ENCODE measurements around the gene EVX2. TPM values are rescaled to one million over a fixed set of nuclear protein-coding genes. Genes with fewer than 3 reads are reported as not detected.

EVX2 gene
- not detected in 2 replicates for total RNA-seq (ENCODE audit: low replicate concordance)

GRCh38 chr2:176083796-176084261 lies at the start of gene EVX2:
EVX2 (minus strand) TSS chr2:176083962; CDS start chr2:176083776, 186 bp downstream.

GRCh38 chr2:176128982-176129796 lies 45.4 kb upstream of the EVX2 start, which contains the start of gene HOXD8:
HOXD8 (plus strand) TSS chr2:176129705; CDS start chr2:176130367, 662 bp downstream.

DNA sequence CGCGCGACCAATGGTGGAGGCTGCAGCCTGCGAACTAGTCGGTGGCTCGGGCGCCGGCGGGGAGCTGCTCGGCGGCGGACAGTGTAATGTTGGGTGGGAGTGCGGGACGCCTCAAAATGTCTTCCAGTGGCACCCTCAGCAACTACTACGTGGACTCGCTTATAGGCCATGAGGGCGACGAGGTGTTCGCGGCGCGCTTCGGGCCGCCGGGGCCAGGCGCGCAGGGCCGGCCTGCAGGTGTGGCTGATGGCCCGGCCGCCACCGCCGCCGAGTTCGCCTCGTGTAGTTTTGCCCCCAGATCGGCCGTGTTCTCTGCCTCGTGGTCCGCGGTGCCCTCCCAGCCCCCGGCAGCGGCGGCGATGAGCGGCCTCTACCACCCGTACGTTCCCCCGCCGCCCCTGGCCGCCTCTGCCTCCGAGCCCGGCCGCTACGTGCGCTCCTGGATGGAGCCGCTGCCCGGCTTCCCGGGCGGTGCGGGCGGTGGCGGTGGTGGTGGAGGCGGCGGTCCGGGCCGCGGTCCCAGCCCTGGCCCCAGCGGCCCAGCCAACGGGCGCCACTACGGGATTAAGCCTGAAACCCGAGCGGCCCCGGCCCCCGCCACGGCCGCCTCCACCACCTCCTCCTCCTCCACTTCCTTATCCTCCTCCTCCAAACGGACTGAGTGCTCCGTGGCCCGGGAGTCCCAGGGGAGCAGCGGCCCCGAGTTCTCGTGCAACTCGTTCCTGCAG lies 39.1 kb upstream of the EVX2 start, which contains the start of gene HOXD9:
Gene HOXD9, plus strand, starts transcription at position 37 of the 728 bp plus-strand sequence. Its CDS starts 50 bp downstream, at position 87.

GRCh38 chr2:176115883-176116813 lies 32.4 kb upstream of the EVX2 start, which contains the start of gene HOXD10:
HOXD10 (plus strand) TSS chr2:176116778; CDS start chr2:176116834, 56 bp downstream.

GRCh38 chr2:176106581-176107539 lies 23.1 kb upstream of the EVX2 start, which contains the start of gene HOXD11:
HOXD11 (plus strand) TSS chr2:176107280; CDS start chr2:176107356, 76 bp downstream.

DNA sequence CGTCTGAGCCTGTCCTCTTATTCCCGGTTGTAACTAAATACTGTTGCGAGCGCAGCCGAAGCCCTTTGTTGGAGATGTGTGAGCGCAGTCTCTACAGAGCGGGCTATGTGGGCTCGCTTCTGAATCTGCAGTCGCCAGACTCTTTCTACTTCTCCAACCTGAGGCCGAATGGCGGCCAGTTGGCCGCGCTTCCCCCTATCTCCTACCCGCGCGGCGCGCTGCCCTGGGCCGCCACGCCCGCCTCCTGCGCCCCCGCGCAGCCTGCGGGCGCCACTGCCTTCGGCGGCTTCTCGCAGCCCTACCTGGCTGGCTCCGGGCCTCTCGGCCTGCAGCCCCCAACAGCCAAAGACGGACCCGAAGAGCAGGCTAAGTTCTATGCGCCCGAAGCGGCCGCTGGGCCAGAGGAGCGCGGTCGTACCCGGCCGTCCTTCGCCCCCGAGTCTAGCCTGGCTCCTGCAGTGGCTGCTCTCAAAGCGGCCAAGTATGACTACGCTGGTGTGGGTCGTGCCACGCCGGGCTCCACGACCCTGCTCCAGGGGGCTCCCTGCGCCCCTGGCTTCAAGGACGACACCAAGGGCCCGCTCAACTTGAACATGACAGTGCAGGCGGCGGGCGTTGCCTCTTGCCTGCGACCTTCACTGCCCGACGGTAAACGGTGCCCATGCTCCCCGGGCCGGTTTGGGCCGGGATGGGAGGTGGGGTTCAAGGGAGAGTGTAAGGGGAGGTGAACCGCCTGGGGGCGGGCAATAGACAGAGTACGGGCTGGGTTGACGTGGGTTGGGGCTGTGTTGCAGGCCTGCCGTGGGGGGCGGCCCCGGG lies 16.2 kb upstream of the EVX2 start, which contains the start of gene HOXD12:
Gene HOXD12, plus strand, starts transcription at position 68 of the 819 bp plus-strand sequence. Its CDS starts 7 bp downstream, at position 75.

DNA sequence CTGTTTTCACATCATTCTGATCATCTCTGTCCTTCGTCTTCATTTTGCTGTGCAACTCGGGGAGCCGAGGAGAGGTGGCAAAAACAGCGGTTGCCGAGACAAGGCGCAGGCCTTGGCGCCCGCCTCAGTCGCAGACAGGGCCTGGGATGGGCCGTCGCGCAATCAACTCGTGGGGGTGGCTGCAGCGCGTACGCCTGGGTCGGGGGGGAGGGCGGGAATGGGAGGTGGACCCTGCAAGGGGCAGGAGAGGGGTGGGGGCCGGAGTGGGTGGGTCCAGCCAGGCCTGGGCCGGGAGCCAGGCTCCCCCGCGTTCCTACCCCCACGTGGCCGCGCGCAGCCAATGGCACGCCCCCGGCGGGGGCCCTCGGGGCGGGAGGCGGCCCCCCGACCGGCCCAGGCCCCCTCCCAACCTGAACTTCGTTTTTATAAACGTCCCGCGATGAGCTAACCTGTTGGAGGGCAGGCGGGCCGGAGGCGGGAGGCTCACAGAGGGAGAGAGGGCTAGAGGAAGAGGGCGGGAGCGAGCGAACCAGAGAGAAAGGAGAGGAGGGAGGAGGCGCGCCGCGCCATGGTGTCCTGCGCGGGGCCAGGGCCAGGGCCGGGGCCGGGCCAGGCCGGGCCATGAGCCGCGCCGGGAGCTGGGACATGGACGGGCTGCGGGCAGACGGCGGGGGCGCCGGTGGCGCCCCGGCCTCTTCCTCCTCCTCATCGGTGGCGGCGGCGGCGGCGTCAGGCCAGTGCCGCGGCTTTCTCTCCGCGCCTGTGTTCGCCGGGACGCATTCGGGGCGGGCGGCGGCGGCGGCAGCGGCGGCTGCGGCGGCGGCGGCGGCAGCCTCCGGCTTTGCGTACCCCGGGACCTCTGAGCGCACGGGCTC lies 8.7 kb upstream of the EVX2 start, which contains the start of gene HOXD13:
Gene HOXD13, plus strand, starts transcription at position 452 of the 875 bp plus-strand sequence. Its CDS starts 170 bp downstream, at position 622.

Other genes starting within 250 kb of the EVX2 start
- 26.7 and 27.8 TPM in 2 replicates for gene LNPK, start 81.7 kb downstream of the EVX2 start, total RNA-seq (ENCODE audit: low replicate concordance)
- not detected in 2 replicates for gene HOXD13, start 8.8 kb upstream of the EVX2 start, total RNA-seq (ENCODE audit: low replicate concordance)
- gene HOXD12, start 15.8 kb upstream of the EVX2 start, total RNA-seq (ENCODE audit: low replicate concordance) = not detected in 2 replicates
- not detected in 2 replicates for gene HOXD11, start 23.3 kb upstream of the EVX2 start, total RNA-seq (ENCODE audit: low replicate concordance)
- gene HOXD10, start 32.8 kb upstream of the EVX2 start, total RNA-seq (ENCODE audit: low replicate concordance) = not detected in 2 replicates
- not detected in 2 replicates for gene HOXD9, start 38.8 kb upstream of the EVX2 start, total RNA-seq (ENCODE audit: low replicate concordance)
- 0.23 and 1.9 TPM in 2 replicates for gene HOXD8, start 45.7 kb upstream of the EVX2 start, total RNA-seq (ENCODE audit: low replicate concordance)
- 0.08 TPM in 1 of 2 replicates, not detected in the other for gene HOXD4, start 67.6 kb upstream of the EVX2 start, total RNA-seq (ENCODE audit: low replicate concordance)
- 0.23 TPM in 1 of 2 replicates, not detected in the other for gene HOXD3, start 73.3 kb upstream of the EVX2 start, total RNA-seq (ENCODE audit: low replicate concordance)
- not detected in 2 replicates for gene HOXD1, start 104.7 kb upstream of the EVX2 start, total RNA-seq (ENCODE audit: low replicate concordance)
- 15.2 and 23.5 TPM in 2 replicates for gene MTX2, start 185.5 kb upstream of the EVX2 start, total RNA-seq (ENCODE audit: low replicate concordance)

Measured in smooth muscle cell of the coronary artery (primary cell).